Measurements from ENCODE around the gene PIP5K1A. TPM values are rescaled to one million over a fixed set of nuclear protein-coding genes. Genes with fewer than 3 reads are reported as not detected.

The PIP5K1A gene
- total RNA-seq, 1 donor from 2014 or later = 47.9 TPM

DNA sequence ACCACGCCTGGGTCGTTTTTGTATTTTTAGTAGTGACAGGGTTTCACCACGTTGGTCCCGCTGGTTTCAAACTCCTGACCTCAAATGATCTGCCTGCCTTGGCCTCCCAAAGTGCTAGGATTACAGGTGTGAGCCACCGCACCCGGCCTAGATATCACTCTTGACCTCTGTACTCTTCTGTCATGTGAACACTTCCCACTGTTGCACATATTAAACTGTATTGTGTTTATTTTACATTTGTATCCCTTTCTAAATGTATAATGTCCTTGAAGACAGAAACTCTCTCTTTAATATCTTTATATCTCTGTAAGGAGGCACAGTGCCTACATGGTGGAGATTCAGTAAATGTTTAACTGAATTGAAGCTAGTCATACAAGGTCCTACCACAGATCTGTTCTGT, 36.9 kb downstream of the PIP5K1A start:
- DNase-seq (no peak), ATAC-seq (no peak)
- TF ChIP-seq, protein P1, sequence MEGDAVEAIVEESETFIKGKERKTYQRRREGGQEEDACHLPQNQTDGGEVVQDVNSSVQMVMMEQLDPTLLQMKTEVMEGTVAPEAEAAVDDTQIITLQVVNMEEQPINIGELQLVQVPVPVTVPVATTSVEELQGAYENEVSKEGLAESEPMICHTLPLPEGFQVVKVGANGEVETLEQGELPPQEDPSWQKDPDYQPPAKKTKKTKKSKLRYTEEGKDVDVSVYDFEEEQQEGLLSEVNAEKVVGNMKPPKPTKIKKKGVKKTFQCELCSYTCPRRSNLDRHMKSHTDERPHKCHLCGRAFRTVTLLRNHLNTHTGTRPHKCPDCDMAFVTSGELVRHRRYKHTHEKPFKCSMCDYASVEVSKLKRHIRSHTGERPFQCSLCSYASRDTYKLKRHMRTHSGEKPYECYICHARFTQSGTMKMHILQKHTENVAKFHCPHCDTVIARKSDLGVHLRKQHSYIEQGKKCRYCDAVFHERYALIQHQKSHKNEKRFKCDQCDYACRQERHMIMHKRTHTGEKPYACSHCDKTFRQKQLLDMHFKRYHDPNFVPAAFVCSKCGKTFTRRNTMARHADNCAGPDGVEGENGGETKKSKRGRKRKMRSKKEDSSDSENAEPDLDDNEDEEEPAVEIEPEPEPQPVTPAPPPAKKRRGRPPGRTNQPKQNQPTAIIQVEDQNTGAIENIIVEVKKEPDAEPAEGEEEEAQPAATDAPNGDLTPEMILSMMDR (IDR thresholded peaks at IDR 0.05) = no peak
- intact Hi-C loops (cut with DNase I) = no loop called here
- Histone ChIP-seq H3K4me1 (no peaks in the 10 kb centered on the region), H3K4me3 (no peak overlapping the region), H3K27me3 (ENCODE audit: low read depth) (no peaks in the 10 kb centered on the region), H3K36me3 (peaks cover 100% of the 10 kb centered on the region), H3K9me3 (no peaks in the 10 kb centered on the region), H3K27ac (no peak overlapping the region)

DNA sequence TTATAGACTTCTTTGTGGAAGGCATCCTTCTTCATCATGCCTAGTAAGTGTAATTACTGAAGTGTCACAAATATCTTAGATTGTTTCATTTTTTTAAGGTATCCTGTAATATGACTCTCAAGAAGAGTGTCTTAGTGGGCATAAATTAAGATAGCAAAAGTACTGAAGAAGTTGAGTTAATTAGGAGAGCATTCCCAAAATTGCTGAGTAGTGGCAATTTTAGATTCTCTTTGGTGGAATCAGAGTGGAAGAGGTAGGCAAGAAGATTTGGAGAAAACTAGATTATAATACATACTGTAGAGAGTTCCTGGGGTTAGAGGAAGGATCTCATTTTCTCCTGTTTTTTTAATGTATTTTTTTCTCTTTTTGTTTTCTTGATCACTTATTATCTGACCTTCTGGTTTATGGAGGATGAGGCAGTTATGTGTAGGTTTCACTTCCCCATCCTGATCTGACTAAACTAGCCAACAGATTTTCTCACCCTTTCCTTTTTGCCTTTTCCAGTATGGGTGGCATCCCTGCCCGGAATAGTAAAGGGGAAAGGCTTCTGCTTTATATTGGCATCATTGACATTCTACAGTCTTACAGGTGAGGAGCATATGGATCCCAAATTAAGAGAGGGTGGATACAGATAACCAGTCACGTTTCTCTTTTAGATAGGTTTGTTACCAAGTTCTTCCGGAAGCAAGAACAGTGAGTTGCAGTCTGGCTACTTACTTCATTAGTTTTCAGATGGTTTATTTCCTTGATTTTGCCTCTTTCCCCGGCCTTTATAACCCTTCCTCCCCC, 39.5 kb downstream of the PIP5K1A start:
- Histone ChIP-seq H3K36me3 (peaks cover 100% of the 10 kb centered on the region), H3K9me3 (no peaks in the 10 kb centered on the region), H3K4me1 (no peaks in the 10 kb centered on the region), H3K27me3 (ENCODE audit: low read depth) (no peaks in the 10 kb centered on the region), H3K27ac (no peak overlapping the region), H3K4me3 (no peak overlapping the region)
- no peak for ATAC-seq
- TF ChIP-seq, protein P1 (IDR thresholded peaks at IDR 0.05) = no peak
- intact Hi-C loops (cut with DNase I) = no loop called here
- DNase-seq = no peak

DNA sequence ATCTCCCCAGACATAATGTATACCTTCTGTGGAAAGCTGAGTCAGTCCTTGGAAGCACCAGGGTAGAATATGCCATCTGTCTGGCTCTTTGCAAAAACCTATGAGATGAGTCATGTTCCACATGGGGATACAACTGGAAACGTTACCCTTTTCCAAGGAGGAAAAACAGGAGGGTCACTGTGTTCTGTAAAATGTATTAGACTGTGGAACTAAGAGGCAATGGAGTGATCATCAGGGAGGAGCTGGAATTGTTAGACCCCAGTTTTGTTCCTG, 40.1 kb downstream of the PIP5K1A start:
- intact Hi-C loops (cut with DNase I) = no loop called here
- H3K36me3 ChIP-seq = peaks cover 100% of the 10 kb centered on the region
- no peak for ATAC-seq

DNA sequence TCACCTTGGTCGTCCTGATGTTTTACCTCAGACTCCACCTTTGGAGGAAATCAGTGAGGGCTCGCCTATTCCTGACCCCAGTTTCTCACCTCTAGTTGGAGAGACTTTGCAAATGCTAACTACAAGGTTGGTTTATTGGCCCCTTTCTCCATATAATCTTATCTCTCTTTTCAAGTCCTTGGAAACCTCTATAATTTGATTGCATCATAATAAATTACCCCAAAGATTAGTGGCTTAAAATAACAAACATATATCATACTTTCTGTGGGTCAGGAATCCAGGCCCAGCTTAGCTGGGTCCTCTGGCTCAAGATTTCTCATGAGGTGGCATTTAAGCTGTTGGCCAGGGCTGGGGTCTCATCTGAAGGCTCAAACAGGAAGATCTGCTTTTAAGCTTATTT, 44.1 kb downstream of the PIP5K1A start:
- ATAC-seq (no peak), DNase-seq (no peak)
- Histone ChIP-seq H3K4me1 (no peaks in the 10 kb centered on the region), H3K27me3 (ENCODE audit: low read depth) (no peaks in the 10 kb centered on the region), H3K27ac (no peak overlapping the region), H3K36me3 (peaks cover 100% of the 10 kb centered on the region), H3K9me3 (no peaks in the 10 kb centered on the region), H3K4me3 (no peak overlapping the region)
- intact Hi-C loops (cut with DNase I) = no loop called here
- TF ChIP-seq, protein P1 (IDR thresholded peaks at IDR 0.05) = no peak

More for the DNA sequence above, 40.1 kb downstream of the PIP5K1A start:
- Histone ChIP-seq H3K4me1 (no peaks in the 10 kb centered on the region), H3K27me3 (ENCODE audit: low read depth) (no peaks in the 10 kb centered on the region), H3K4me3 (no peak overlapping the region), H3K27ac (no peak overlapping the region), H3K9me3 (no peaks in the 10 kb centered on the region)
- no peak for DNase-seq
- TF ChIP-seq, protein P1 (IDR thresholded peaks at IDR 0.05) = no peak

DNA sequence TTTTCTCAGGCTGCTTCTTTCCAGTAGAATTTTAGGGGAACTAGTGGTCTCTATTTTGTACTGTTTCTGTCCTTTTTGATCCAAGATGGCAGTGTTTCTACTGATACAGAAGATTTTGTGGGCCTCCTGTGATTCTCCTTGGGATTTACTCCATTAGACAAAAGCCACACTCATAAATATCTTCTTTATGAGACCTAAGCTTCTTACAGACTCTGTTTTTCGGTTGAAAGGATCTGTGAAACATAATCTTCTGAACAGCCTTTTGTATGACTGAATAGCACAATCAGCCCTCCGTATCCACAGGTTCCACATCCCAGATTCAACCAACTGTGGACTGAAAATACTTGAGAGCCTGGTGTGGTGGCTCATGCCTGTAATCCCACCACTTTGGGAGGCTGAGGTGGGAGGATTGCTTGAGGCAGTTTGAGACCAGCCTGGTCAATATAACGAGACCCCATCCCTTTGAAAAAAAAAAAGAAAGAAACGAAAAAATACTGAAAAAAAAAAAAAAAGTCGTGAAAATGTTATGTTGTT, 45.4 kb downstream of the PIP5K1A start:
- Histone ChIP-seq H3K27me3 (ENCODE audit: low read depth) (no peaks in the 10 kb centered on the region), H3K4me3 (no peak overlapping the region), H3K9me3 (no peaks in the 10 kb centered on the region), H3K4me1 (no peaks in the 10 kb centered on the region), H3K27ac (no peak overlapping the region), H3K36me3 (peaks cover 100% of the 10 kb centered on the region)
- ATAC-seq (no peak), DNase-seq (no peak)
- intact Hi-C loops (cut with DNase I) = no loop called here
- TF ChIP-seq, protein P1 (IDR thresholded peaks at IDR 0.05) = no peak
